ENCODE results near the gene GGNBP2.

DNA sequence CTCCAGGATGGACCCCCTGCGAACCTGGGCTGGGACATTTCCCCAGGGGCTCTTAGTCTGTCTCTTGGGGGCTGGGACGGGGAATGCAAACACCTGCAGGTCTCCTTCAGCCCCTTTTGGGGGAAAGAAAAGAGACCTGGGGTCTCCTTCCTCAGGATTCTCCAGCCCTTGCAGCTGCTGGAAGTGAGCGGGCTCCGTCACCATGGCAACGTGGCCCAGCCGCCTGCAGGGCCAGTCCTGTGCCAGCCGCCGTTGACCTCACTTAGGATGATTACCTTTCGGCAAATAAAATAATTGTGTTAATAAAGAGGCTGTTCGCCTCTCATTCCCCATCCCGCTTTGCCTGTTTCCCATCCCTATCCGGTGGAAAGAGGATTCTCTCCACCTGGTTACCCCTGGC, 82.4 kb downstream of the GGNBP2 start:
- no peak for TF ChIP-seq POLR2A (IDR thresholded peaks at IDR 0.05)
- TF ChIP-seq, protein P1, sequence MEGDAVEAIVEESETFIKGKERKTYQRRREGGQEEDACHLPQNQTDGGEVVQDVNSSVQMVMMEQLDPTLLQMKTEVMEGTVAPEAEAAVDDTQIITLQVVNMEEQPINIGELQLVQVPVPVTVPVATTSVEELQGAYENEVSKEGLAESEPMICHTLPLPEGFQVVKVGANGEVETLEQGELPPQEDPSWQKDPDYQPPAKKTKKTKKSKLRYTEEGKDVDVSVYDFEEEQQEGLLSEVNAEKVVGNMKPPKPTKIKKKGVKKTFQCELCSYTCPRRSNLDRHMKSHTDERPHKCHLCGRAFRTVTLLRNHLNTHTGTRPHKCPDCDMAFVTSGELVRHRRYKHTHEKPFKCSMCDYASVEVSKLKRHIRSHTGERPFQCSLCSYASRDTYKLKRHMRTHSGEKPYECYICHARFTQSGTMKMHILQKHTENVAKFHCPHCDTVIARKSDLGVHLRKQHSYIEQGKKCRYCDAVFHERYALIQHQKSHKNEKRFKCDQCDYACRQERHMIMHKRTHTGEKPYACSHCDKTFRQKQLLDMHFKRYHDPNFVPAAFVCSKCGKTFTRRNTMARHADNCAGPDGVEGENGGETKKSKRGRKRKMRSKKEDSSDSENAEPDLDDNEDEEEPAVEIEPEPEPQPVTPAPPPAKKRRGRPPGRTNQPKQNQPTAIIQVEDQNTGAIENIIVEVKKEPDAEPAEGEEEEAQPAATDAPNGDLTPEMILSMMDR (IDR thresholded peaks at IDR 0.05), result no peak

Data from transverse colon (tissue), 3 donors.